Measurements from ENCODE around the gene CCDC54.

DNA sequence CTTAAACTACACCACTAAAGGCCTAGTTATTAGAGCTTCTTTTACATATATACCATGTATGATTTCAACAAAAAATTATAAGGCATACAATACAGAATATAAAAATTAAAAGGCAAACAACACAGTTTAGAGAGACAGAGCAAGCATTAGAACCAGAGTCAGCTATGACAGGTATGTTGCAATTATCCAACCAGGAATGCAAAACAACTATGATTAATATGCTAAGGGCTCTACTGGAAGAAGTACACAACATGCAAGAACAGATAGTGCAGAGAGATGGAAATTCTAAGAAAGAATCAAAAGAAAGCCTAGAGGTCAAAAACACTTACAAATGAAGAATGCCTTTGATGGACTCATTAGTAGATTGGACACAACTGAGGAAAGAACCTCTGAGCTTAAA is 39.6 kb downstream of the CCDC54 start:
- TF ChIP-seq, protein P1, sequence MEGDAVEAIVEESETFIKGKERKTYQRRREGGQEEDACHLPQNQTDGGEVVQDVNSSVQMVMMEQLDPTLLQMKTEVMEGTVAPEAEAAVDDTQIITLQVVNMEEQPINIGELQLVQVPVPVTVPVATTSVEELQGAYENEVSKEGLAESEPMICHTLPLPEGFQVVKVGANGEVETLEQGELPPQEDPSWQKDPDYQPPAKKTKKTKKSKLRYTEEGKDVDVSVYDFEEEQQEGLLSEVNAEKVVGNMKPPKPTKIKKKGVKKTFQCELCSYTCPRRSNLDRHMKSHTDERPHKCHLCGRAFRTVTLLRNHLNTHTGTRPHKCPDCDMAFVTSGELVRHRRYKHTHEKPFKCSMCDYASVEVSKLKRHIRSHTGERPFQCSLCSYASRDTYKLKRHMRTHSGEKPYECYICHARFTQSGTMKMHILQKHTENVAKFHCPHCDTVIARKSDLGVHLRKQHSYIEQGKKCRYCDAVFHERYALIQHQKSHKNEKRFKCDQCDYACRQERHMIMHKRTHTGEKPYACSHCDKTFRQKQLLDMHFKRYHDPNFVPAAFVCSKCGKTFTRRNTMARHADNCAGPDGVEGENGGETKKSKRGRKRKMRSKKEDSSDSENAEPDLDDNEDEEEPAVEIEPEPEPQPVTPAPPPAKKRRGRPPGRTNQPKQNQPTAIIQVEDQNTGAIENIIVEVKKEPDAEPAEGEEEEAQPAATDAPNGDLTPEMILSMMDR (IDR thresholded peaks at IDR 0.05; ENCODE audit: poor library complexity): no peak
- TF ChIP-seq EZH2phosphoT487 (IDR thresholded peaks at IDR 0.05; ENCODE audit: low read depth, severe bottlenecking, unreplicated experiment) (no peak), EZH2 (IDR thresholded peaks at IDR 0.05; ENCODE audit: borderline replicate concordance) (no peak)

Measured in hepatocyte (in vitro differentiated cells).